NCI-H2029 (cell line): ENCODE data around the gene FSD2.

Experiments
- DNase-seq: peaks from one replicate; lab custom pipeline; 2025; lab: John Stamatoyannopoulos, UW

FSD2 gene, protein sequence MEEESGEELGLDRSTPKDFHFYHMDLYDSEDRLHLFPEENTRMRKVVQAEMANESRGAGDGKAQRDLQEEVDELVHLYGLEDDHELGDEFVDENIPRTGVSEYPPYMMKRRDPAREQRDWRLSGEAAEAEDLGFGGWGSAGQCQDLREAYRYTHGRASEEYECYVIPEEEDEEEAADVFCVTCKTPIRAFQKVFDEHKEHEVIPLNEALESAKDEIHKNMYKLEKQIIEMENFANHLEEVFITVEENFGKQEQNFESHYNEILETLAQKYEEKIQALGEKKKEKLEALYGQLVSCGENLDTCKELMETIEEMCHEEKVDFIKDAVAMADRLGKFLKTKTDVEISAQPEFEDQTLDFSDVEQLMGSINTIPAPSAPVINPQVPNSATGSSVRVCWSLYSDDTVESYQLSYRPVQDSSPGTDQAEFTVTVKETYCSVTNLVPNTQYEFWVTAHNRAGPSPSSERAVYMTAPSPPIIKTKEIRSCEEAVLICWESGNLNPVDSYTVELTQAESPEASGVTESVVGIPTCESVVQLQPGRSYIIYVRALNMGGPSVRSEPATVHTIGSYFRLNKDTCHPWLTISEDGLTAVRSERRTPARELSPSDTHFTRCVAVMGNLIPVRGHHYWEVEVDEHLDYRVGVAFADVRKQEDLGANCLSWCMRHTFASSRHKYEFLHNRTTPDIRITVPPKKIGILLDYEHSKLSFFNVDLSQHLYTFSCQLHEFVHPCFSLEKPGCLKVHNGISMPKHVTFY

DNA sequence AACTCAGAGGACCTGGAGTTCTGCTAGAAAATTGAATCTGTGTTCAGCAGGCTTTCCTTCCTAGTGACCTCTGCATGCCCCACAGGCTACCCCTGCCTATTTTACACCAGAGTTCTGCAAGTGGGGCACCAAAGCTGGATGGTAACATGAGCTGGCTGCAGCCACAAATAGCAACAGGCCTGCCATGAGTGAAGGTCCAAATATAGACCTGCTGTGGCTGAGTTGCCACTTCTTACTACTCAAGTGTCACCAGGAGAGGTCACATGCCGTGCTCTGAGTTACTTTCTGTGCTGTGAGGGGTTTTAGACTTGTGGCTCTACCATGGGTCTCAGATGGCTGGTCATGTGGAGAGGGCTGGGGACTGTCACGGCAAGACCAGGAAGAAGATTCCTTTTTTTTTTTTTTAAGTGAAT is at the start of gene FSD2:
Gene FSD2, minus strand, starts transcription at position 76 of the 413 bp plus-strand sequence. CDS start 18,679 bp downstream, outside the sequence.
- peak; percentile 35 for DNase-seq

DNA sequence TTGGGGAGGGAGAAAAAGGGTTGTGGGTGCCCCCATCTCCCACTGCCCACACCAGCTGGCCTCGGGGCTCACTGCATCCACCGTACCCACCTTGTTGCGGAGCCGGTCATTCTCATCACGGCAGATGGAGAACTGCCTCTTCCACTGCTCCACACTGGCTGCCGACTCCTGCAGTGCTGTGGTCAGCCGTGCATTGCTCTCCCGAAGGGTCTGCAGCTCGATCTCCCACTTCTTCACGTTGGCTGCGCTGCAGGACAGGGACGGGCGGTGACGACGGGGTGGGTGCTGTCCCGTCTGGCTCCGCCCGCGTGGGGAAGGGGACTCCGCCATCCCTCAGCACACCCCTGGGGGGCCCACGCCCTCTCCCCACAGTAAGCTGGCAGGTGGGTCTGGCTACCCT is 48.7 kb upstream of the FSD2 start:
- no peak for DNase-seq

DNA sequence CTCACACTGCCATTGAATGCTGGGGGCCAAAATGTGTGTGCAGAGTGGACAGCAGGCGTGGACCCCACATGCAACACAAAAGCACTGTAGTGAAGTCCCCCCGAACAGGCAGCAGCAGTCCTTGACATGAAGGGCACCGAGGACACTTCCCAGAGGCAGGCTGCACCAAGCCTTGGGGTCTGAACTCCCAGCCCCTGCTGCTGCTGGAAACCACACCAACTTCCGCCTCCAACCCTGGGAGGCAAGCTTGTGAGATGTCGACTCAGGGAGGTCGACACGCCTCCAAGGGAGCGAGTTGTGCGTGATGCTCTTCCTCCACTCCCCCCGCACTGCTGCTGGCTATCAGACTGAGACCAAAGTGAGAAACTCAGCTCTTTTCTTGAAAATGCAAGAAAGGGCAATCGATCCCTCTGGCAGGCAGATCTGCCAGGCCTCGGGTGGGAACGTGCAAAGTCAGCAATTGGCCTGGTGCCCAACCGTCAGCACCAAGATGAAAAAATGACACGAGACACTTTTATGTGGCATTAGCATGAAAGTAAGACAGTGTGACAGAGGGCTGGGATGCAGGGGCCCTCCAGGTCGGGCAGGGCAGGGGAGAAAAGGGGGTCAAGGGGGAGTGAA is 47.2 kb upstream of the FSD2 start:
- no peak for DNase-seq

DNA sequence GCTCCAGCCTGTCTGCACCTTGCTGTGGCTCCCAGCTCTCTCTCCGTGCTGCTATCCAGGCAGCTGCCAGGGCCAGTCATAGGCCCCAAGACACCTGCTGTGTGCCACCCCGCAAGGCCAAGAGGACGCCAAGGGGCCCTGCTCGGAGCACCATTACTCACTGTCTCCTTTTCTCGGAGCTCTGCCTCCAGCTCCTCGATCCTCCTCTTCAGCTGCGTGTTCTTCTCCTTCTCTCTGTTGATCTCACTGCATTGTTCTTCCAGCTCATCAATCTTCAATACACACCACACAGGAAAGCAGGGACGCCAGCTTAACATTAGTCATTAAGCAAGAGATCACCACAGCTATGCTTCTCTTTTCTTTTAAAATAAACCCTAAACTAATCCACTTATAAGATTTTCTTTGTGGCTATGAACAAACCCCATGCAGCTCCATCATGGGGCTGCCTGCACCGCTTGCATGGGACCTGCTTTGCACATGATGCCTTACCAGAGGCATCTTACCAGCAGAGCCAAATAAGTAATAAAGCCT is 46.2 kb upstream of the FSD2 start:
- DNase-seq: no peak

DNA sequence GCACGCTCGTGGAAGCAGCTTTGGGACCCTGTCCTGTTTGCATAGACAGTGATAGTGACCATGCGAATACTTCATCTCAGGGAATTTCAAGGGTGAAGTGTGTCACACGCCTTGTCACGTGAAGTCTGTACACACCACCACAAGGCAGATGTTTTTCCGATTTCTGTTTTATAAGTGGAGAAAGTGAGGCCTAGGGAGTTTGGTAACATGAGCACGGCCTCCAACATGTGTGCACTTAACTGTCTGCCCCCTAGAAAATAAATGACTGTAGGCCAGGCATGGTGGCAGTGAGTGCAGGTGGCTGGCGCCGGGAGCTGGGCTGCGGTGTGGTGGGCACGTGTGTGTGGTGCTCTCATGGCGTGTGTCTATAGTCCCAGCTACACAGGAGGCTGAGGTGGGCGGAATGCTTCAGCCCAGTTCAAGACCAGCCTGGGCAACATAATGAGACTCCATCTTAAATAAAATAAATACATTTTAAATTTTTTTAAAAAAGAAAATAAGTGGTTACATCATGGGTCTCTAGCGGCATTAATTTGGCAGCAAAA is 45.5 kb upstream of the FSD2 start:
- DNase-seq: no peak

DNA sequence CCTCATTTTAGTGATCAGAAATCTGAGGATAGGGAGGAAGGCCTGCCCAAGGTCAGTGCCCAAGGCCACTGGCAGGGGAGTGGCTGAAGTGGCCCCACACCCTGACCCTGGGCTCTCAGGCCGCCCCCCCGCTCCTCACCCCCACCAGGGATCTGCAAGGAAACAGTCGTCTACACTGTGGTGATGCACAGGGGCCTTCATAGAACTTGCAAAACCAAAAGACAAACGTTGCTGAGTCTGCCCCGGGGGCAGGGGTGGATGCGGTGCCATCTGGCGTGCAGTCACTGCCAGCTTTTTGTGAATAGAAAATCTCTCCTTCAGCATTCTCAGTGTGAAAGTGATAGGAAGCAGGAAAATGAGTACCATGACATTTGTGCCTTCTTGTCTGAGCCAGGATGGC is 44.9 kb upstream of the FSD2 start:
- DNase-seq: no peak

DNA sequence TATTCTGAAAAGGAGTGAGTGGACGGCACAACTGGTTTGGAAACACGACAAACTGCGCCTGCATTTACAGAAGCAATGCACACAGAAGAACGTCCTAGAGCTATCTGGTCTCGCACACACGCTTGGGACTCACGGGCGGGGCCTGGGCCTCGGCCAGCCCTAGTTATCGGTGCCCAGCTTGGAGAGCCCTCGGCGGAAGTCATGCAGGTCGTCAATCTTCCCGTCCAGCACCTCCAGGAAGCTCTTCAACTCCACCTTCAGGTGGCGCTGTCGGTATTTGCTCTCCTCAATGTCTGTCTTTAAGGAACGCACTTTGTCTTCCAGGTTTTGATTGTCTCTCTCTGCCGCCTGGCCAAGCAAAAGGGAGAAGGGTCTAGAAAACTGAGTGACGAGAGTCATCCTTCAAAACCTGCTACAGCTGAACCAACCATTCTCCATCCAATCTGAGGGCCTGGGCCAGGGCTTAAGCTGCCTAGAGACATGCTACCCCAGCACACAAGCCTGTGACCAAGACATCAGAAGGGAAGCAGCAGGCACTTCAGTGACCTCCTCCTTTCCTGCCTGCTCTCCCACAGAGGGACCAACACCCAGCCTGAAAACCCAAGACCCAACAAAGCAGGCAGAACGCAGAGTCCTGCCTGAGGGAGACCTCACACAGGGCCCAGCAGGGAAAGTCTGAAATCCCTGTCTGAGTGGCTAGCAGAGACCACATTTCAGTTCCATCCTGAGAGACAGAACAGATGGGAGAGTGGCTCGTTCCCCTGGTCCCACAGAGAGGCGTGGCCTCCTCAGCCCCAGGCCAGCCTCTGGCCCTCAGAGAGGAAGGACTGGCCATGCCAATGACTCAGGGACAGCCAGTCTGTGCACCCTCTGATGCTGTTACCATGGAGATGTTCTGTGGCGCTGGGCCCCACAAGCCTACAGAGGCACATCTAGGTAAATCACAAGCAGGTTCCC is 44.0 kb upstream of the FSD2 start:
- peak; percentile 75 for DNase-seq

DNA sequence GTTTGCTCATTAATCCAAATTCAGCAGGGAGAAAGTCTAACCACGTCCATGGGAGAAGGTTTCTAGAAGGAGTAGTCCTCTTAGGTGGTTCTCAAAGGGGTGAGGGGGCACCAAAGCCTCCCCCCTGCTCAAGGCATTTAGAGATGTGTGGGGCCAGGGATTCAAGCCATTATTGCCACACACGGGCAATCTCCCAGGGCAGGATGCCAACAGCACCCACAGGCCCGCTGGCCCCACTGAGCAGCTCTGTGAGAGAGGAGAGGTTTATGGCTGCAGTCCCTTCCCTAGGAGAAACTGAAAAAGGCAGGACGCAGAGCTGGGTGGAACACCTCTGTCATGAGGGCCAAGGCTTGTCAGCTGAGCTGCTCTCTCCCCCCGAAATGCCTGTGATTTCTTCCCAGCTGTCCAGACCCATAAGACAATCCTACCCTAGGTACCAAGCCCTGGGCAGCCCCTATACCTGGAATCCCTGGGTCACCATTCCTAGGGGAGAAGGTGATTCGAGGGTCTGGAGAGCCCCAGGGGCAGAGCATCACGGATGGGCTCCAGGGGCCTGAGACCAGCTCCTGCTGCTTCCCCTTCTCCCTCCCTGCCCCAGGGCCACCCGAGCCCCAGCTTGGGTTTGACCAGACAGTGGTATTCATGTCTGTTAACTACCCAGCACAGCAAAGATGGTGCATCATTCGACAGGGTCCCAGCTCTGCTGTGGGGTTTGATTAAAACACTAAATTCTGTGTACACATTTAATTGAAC is 42.5 kb upstream of the FSD2 start:
- DNase-seq: no peak

DNA sequence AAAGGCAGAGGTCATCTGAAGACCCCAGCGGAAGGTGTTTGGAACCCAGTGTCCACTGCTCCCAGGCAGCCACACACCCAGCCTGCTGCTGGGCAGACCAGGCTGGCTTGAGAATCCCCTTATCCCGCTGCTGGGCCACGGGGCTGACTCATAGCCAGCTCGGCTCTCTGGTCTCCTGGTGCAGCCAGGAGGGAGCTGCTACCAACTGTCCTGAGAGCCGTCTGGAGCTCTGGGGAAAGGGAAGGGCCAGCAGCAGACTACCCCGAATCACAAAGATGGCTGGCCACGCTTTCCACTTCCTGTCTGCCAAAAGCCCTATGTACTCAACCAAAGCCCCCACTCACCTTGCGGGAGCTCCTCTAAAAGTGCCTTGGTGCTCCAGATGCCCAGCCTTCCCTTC is 41.8 kb upstream of the FSD2 start:
- no peak for DNase-seq

DNA sequence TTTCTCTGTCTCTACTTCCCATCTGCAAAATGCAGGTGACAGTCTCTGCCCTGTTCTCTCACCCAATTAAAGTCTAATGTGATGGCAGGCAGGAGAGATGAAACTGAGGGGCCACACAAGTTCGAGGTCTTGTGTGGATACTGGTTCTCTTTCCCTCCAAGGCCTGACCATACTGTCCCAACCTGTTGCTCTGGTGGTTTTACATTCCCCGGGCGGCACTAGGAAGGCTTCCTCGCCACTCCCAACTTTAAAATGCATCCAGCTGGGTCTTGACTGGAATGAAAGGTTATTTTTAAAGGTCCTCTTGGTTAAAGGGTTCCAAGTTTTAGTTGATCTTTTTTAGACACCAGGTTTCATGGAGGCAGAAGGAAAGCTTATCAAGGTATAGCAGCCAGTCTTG is 40.8 kb upstream of the FSD2 start:
- no peak for DNase-seq

DNA sequence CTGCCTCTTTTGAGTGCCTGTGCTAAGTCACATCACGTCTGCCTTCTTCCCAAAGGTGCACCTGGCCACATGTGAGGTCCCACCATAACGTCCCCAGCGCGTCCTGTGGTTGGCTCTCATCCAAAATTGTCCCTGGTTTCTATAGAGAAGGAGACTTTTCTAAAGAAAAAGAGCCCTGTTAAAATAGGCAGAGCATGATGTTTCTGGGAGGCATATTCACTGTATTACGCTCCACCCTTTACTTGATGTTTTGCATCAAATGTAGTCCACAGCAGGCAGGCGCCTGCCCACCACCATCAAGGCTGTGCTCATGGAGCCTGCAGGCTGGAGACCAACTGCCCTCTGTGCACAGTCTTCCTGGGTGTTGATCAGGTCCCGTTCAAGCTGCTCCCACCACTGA is 39.8 kb upstream of the FSD2 start:
- no peak for DNase-seq

DNA sequence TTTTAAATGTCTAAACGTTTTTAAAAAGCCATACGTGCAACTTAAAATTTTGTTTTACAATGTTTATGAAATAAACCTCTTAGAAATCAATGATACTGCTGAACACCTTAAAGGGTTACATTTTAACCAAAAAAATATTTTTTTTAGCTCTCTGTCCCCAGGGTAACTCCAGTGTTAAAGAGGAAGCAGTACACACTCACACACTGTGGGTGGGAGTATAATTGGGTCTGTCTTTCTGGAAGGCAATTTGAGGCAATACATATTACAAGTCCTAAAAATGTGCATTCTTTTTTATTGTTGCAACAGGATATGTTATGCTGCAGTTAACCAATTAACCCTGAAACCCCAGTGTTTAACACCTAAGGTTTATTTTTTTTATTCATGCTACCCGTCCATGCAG is 37.7 kb upstream of the FSD2 start:
- DNase-seq: no peak

DNA sequence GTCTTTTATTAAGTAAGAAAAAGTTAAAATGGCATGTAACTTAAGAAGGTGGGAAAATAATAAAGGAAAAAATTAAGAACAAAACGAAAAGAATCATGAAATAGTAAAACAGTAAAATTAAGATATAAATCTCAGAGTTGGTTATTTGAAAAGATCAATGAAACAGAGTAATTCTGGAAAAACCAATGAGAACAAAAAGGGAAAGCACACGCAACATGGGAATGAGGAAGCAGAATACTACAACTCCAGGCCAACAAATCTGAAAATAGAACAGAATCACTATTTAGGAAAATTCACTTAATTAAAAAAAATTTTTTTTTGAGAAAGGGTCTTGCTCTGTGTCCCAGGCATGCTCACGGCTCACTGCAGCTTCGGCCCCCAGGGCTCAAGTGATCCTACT is 34.3 kb upstream of the FSD2 start:
- no peak for DNase-seq

DNA sequence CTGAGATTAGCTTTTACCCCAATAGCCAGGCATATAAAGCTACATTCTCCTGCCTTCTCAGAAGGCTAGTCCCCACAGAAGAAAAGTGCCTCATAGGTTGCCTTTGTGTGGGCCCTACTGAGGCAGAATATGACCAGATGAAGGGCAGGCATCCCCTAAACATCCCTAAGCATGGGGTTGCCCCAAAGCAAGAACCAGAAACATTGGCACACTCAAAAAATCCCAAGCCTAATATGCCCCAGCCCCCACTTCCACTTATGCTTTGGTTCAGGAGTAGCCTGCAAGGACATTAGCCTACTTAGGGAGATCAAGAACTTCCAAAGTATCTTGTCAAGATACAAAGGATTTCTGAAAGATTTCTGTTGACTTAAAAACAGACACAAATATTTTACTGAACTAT is 33.3 kb upstream of the FSD2 start:
- DNase-seq: no peak

DNA sequence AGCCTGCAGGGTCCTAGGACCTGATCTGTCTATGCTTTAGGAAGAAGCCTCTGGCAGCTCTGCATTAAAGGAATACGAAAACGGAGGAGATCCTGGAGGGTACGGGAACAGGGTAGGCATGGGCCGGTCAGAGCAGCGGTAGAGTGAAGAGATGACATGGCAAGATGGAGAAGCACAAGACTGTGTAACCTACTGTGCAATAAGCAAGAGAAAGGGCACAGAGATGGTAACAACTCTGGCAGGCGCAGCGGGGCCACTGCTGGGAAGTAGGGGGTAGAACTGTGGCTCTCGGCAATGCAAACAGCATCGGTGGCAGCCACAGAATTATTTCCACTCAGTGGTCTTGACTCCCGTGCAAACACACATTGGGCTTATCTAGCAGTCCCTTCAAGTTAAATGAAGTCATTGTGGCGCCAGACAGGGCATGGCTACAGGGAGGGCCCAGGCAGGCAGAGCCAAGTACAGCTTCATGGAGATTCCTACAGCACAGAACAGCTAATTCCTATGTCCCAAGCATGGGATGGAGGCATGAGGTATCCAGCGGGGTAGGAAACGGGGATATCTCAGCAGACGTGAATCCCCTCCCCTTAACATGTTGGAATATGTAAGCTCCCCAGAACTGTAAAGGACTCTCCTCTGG is 32.3 kb upstream of the FSD2 start:
- DNase-seq: no peak

DNA sequence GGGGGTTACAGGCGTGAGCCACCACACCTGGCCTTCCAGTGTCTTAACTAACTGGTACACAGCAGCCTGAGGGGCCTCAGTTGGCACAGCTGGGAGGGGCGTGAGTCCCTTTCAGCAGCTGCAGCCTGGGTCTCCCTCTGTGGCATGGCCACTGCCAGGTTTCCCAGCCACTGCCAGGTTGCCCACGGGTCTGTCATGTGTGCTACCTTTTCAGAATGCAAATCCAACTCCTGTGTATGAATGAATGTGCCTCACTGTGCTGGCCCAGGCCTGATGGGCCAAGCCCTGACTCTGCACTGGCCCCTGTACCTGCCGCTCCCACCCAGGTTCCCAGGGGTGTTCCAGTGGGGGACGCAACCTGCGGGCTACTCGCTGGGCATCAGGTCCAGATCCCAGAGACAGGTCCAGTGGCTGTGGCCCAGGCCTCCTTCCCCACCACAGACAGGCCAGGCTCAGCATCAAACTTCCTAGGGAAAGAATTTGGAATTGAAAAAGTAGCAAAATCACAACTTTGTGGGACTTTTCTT is 29.6 kb upstream of the FSD2 start:
- no peak for DNase-seq

DNA sequence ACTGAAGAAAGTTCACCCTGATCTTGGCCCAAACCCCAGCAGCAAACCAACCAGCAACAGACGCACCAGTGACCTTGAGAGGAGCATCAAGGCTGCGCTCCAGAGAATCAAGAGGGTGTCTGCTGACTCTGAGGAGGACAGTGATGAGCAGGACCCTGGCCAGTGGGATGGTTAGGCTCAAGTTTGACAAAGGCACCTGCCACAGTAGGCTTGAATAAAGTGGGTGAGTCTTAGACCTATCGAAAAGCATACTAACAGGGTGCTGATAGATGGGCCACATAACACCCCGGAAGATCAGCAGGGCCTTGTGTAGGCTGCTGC is 27.5 kb upstream of the FSD2 start:
- DNase-seq: no peak

DNA sequence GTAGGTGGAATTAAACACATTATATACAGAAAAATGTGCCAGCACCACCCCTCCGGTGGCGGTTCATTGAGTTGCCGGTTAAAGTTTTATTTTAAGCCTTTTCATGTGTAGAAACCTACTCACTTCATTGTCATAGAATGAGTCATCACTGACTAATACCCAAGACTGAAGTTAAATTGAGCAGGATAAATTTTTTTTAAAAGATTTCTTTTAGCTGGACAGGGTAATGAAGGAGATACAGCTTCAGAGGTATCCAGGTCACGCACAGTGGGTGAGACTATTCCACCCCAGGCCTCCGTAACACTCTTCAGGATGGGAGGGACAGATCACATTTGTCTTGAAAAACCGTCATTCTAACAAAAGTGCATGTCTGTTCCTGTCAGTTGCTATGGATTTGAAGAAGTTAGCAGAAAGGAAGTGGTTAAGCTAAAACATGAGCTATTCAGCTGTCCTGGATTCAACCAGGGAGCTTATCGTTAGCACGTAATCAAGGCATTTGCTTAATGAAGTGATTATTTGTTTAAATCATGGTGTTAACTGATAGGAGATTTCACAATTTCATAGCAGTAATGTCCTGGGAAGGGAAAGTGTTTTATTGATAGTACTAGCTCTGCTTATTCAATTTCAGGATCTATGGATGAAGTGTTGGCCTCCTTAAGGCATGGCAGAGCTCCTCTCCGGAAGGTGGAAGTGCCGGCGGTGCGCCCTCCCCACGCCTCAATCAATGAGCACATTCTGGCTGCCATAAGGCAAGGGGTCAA is 26.9 kb upstream of the FSD2 start:
- DNase-seq: no peak

DNA sequence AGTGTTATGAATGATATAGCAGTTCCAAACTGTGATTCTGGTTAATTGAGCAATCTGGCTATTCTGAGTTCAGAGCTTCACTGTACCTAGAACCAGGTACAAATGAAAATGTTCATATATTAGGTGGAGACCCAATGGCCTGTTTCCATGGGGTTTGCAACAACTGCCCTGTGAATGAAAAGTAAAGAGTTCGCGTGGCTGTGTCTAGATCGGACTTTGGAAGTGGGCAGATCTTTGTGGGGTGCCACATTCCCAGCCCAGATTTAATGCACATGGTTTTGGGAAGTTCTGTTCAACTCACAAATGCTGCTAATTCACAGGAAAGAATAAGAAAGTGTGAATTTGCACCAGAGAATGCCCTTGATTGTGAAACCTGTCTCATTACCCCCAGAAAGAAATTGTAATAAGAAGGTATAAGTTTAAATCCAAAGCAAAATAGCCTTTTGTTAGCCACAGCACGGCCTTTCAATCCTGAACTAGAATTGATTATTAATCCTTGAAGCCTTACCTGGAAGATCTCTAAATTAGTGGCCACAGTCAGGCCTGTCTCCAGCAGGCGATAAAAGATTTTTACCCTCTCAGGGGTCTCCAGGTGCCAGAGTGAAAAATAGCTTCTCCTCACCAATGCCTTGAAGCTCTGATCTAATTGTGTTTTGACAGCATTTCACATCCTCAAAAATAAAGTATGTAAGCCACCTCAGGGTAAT is 26.2 kb upstream of the FSD2 start:
- DNase-seq: no peak
